Sigmoid colon (tissue), 7 donors: ENCODE results near the gene UBA6. TPM values are rescaled to one million over a fixed set of nuclear protein-coding genes. Genes with fewer than 3 reads are reported as not detected.

Source experiments
- DNase-seq: peaks from one replicate; pipeline ENCODE4 v3.0.0-alpha.2; 2019
- H3K27ac ChIP-seq, 4 donors: fragments of 200-600 bp; sonication (generic); one replicate each; pipeline ENCODE4 v1.5.1; 2016 to 2019; ENCODE audit warnings: mild to moderate bottlenecking in 1 of 4
- H3K27me3 ChIP-seq, 3 donors: fragments of 200-600 bp; sonication (generic); one replicate each; pipeline ENCODE4 v1.5.1; 2019; ENCODE audit warnings: mild to moderate bottlenecking in 1 of 3
- H3K36me3 ChIP-seq, 4 donors: fragments of 200-600 bp; sonication (generic); one replicate each; pipeline ENCODE4 v1.5.1; 2016 to 2019
- H3K4me1 ChIP-seq, 4 donors: fragments of 200-600 bp; sonication (generic); one replicate each; pipeline ENCODE4 v1.5.1; 2017 to 2019
- H3K4me3 ChIP-seq, 4 donors: fragments of 200-600 bp; sonication (generic); one replicate each; pipeline ENCODE4 v1.5.1; 2017 to 2019; ENCODE audit warnings: mild to moderate bottlenecking in 2 of 4, moderate library complexity in 1 of 4
- H3K9me3 ChIP-seq, 4 donors: fragments of 200-600 bp in 3 of 4; sonication (generic) in 3 of 4; one replicate each; pipeline versions ENCODE4 v1.5.1 to v1.6.1; 2013 to 2019
- CTCF ChIP-seq, 4 experiments: fragments of 450-650 bp in 3 of 4; fragments of 200-600 bp in 1 of 4; IDR thresholded peaks; one replicate each; pipeline ENCODE4 v1.5.1; 2016 to 2019; ENCODE audit warnings: antibody characterized with exemption in 4 of 4, mild to moderate bottlenecking in 3 of 4, moderate library complexity in 2 of 4
- EP300 ChIP-seq, 4 donors: sonication (generic); formaldehyde crosslinking; IDR thresholded peaks; one replicate each; pipeline ENCODE4 v1.6.1; 2017; ENCODE audit warnings: antibody characterized with exemption in 4 of 4
- POLR2A ChIP-seq, 2 donors: fragments of 450-650 bp; IDR thresholded peaks; one replicate each; pipeline ENCODE4 v1.6.1; 2016; ENCODE audit warnings: antibody characterized with exemption in 2 of 2, mild to moderate bottlenecking in 2 of 2, moderate library complexity in 2 of 2
- POLR2AphosphoS5 ChIP-seq, 4 donors: sonication (generic); formaldehyde crosslinking; IDR thresholded peaks; one replicate each; pipeline ENCODE4 v1.6.1; 2017; ENCODE audit warnings: antibody characterized with exemption in 4 of 4
- WGBS, 2 donors: extraction: QIAGEN DNeasy Blood & Tissue Kit; methylation state at CpG; one replicate each; pipeline ENCODE4 v1.1.7; 2013; 5-methylcytosine and 5-hydroxymethylcytosine counted together
- intact Hi-C: fragments of 100-400 bp; cut with DNase I; formaldehyde crosslinking; loops from one replicate; pipeline ENCODE4 v1.15.1; 2023
- polyA plus RNA-seq, 3 donors: library from polyadenylated mRNA; stranded (reverse); fragments of 200-250 nt; gene quantifications; one replicate each; pipeline ENCODE4 v1.2.3, GENCODE V29; 2013
- total RNA-seq, 4 donors: library from RNA; depleted of rRNA; stranded (reverse); fragments of >200 nt; gene quantifications; one replicate each; pipeline ENCODE4 v1.1.0, GENCODE V29; 2016
- donor health status: healthy with polysubstance abuse.
- donor health status: Bipolar disorder and iron deficiency.
- donor health status: healthy.

Gene UBA6
- total and polyA plus RNA-seq, 7 donors = 4.2 to 85.0 (median 22.8) TPM

- H3K27me3 ChIP-seq = no peaks in the 10 kb centered on the region
- intact Hi-C loops = no loop called here
- DNase-seq = no peak
- TF ChIP-seq POLR2A (IDR thresholded peaks at IDR 0.05) = no peak
- no peak for TF ChIP-seq POLR2AphosphoS5 (IDR thresholded peaks at IDR 0.05)
- TF ChIP-seq EP300 (IDR thresholded peaks at IDR 0.05) = no peak
- no peak for TF ChIP-seq CTCF (IDR thresholded peaks at IDR 0.05)
- H3K4me1 ChIP-seq = no peaks in the 10 kb centered on the region
- WGBS, 2 donors = 85 to 89% methylated on average over 3 of the region's 3 CpGs
- no peak overlapping the region for H3K27ac ChIP-seq
- H3K4me3 ChIP-seq = no peak overlapping the region
- H3K9me3 ChIP-seq = no peaks in the 10 kb centered on the region
- H3K36me3 ChIP-seq = no peaks in the 10 kb centered on the region
Measured at GRCh38 chr4:67604749-67605148, 96.2 kb downstream of the UBA6 start.

DNA sequence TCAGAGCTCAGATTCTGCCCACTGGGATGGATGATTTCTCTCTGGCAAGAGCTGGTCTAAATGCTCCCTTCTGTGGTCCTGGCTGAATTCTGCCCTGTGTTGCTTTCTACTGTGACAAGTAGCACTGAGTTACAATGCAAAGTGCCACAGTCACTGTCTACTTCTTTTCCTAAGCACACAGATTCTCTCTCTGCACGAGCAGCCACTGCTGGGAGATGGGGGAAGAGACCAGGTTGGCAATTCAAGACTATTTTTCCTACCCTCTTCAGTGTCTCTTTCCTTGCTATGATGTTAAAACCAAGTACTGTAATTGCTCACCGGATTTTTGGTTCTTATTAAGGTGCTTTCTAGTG lies 97.0 kb downstream of the UBA6 start:
- TF ChIP-seq EP300 (IDR thresholded peaks at IDR 0.05) (no peak), CTCF (IDR thresholded peaks at IDR 0.05) (no peak), POLR2AphosphoS5 (IDR thresholded peaks at IDR 0.05) (no peak), POLR2A (IDR thresholded peaks at IDR 0.05) (no peak)
- intact Hi-C loops = no loop called here
- Histone ChIP-seq H3K27me3 (no peaks in the 10 kb centered on the region), H3K4me1 (no peaks in the 10 kb centered on the region), H3K36me3 (no peaks in the 10 kb centered on the region), H3K27ac (no peak overlapping the region), H3K9me3 (no peaks in the 10 kb centered on the region), H3K4me3 (no peak overlapping the region)
- DNase-seq = no peak
- WGBS, 2 donors = 68 to 87% methylated on average over 2 of the region's 2 CpGs

DNA sequence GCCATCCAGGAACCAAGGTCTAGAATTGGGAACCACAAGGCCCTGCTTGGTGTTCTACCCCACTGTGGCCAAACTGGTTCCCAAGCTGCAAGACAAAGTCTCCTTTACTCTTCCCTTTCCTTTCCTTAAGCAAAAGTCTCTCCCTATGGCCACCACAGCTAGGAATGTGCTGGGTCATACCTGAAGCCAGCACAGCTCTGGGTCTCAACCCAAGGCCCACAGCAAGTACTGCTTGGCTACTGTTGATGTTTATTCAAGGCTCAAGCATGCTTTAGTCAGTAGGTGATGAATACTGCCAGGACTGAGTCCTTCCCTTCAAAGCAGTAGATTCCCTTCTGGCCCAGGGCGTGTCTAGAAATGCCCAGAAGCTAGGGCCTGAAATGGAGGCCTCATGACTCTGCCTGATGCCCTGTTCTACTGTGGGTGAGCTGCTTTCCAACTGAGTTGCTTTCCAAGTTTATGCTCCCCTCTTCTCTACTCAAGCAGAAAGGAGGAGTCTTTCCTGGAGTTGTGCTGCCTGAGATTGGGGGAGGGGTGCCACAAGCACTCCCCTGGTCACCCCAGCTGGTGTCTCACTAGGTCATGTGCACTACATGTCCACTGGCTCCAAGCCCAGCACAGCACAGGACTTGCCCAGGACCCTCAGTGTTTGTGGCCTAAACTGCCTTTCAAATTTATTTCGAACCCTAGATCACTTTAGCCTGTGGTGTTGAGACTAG lies 97.5 kb downstream of the UBA6 start:
- H3K27me3 ChIP-seq = no peaks in the 10 kb centered on the region
- intact Hi-C loops = no loop called here
- H3K4me1 ChIP-seq = no peaks in the 10 kb centered on the region
- no peaks in the 10 kb centered on the region for H3K36me3 ChIP-seq
- TF ChIP-seq EP300 (IDR thresholded peaks at IDR 0.05) = no peak
- no peak for TF ChIP-seq POLR2A (IDR thresholded peaks at IDR 0.05)
- TF ChIP-seq CTCF (IDR thresholded peaks at IDR 0.05) = no peak
- TF ChIP-seq POLR2AphosphoS5 (IDR thresholded peaks at IDR 0.05) = no peak
- no peak for DNase-seq
- H3K27ac ChIP-seq = no peak overlapping the region
- no peaks in the 10 kb centered on the region for H3K9me3 ChIP-seq
- no peak overlapping the region for H3K4me3 ChIP-seq
- 94% methylated on average over 2 of the region's 2 CpGs for WGBS, 2 donors

DNA sequence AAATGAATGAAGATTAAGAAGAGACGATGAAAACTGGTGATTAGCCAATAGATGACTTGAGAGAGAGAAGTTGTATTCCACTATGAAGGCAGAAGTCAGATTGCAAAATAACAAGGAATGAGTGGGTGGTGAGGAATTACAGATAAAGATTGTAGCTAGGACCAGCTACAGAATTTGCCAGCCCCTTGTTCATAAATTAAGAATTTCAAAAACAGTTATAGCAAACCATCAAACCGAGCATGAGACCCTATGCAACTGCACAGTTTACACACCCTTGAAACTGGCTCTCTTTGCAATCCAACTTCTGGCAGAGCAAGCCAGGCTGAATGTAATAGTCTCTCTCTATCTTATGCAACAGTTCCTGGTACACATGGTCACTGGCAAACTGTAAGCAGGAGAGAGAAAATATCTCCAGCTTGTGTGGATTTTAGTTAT lies 107.2 kb downstream of the UBA6 start:
- Histone ChIP-seq H3K36me3 (no peaks in the 10 kb centered on the region), H3K9me3 (no peaks in the 10 kb centered on the region), H3K4me3 (no peak overlapping the region), H3K27me3 (no peaks in the 10 kb centered on the region), H3K27ac (no peak overlapping the region), H3K4me1 (no peaks in the 10 kb centered on the region)
- TF ChIP-seq CTCF (IDR thresholded peaks at IDR 0.05) (no peak), POLR2A (IDR thresholded peaks at IDR 0.05) (no peak), POLR2AphosphoS5 (IDR thresholded peaks at IDR 0.05) (no peak), EP300 (IDR thresholded peaks at IDR 0.05) (no peak)
- DNase-seq = no peak
- WGBS, 2 donors = 77 to 78% methylated on average over 2 of the region's 2 CpGs
- intact Hi-C loops = no loop called here

DNA sequence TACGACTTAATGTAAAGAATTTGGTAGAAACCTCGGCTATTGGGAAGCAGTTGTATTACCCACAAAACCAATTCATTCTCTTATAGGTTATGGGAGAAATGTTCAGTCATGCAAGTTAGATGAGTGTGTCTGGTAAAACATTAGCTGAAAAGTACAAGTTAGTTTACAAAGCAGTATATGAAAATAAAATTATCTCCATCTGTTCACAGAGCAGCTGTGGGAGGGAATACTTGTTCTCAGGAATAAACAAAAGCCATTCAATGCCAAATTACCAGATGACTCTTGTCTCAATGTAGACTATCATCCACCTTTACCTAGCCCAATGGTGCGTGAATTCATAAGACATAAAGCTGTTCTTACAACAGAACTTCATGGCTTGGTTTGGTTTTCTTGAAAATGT lies 113.8 kb downstream of the UBA6 start:
- H3K27me3 ChIP-seq = no peaks in the 10 kb centered on the region
- intact Hi-C loops = no loop called here
- no peaks in the 10 kb centered on the region for H3K4me1 ChIP-seq
- no peak for DNase-seq
- H3K27ac ChIP-seq = no peak overlapping the region
- H3K9me3 ChIP-seq = no peaks in the 10 kb centered on the region
- TF ChIP-seq CTCF (IDR thresholded peaks at IDR 0.05) (no peak), POLR2A (IDR thresholded peaks at IDR 0.05) (no peak), POLR2AphosphoS5 (IDR thresholded peaks at IDR 0.05) (no peak), EP300 (IDR thresholded peaks at IDR 0.05) (no peak)
- H3K4me3 ChIP-seq = no peak overlapping the region
- no peaks in the 10 kb centered on the region for H3K36me3 ChIP-seq
- WGBS, 2 donors = 64 to 83% methylated on average over 3 of the region's 3 CpGs
